Measurements from ENCODE around the gene IL37.

DNA sequence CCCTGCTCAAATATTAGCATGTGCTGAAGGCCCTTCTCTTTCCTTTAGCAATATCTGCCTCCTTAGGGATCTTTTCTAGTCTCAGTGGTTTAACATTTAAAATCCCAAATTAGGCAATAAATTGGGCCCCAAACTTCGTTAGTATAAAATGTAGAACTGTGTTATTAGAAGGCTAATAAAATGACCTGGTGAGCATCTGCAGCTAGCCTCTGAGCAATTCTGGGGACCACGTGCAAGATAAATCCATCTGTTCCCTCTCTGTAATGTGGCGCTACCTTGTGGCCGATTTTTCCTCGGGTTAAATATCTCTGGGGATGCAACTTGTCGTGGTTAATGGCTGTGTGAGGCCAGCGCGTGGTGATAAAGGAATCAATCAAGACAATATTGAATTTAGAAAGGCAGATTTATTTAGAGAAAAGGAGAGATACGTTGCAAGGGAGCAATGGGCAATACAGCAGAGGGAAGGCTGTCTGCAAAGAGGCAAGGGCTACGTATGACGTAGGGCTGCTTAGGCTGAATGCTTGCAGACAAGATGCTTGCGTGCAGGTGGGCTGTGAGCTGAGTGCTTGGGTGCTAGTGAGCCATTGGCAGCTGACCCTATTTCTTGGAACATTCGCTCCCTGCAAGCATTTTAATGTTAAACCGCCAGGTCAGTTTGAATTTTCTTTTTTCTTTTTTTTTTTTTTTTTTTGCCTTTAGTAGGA, 48.3 kb downstream of the IL37 start:
- TF ChIP-seq SUZ12 (IDR thresholded peaks at IDR 0.05) (no peak), FOXK2 (IDR thresholded peaks at IDR 0.05) (no peak), TARDBP (IDR thresholded peaks at IDR 0.05) (no peak), SP1 (IDR thresholded peaks at IDR 0.05) (no peak)

All from HEK293T (cell line).